Measurements from ENCODE around the gene SLBP. TPM values are rescaled to one million over a fixed set of nuclear protein-coding genes. Genes with fewer than 3 reads are reported as not detected.

The SLBP gene
- total and polyA plus RNA-seq, 2 donors (not counting 1 experiment from before 2014, with no cell fraction given), result 19.4 to 31.8 TPM

DNA sequence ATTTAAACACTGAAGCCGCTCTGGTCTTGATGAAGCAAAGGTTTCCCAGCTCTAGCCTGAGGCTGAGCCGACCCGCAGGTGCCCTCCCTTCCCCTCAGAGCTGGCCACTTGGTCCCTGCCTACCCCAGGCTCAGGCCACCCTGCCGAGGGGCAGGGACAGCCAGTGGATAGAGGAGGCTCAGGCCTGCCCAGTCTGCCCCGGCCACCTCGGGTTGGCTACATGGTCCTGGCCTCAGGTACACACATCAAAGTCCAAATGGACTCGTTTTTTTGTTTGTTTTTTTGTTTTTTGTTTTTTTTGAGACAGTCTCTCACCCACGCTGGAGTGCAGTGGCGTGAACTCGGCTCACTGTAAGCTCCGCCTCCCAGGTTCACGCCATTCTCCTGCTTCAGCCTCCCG is 33.0 kb upstream of the SLBP start:
- H3K27me3 ChIP-seq (replicated peaks in 1 of 4; ENCODE audit: control extremely low read depth in 1 of 4, control insufficient read depth in 3 of 4, insufficient read depth in 4 of 4, low read length in 3 of 4), result peaks cover 0 to 7% (median 0%) of the 10 kb centered on the region in 4 experiments
- H2AFZ ChIP-seq (ENCODE audit: insufficient read depth, low read depth, low read length, poor library complexity, severe bottlenecking), result no peak overlapping the region
- H3K27me3 Mint-ChIP-seq, result no peaks in the 10 kb centered on the region
- CTCF ChIA-PET, result interaction anchor here (1.0 to 6.7 kb wide), 6 partner anchors 10 to 154 kb away, joined by 3 to 120 read pairs (median 6); no protein-coding TSS in a partner anchor
- no peak overlapping the region for H3K4me3 ChIP-seq (ENCODE audit: control extremely low read depth in 1 of 5, extremely low read depth in 1 of 5, insufficient read depth in 1 of 5, low read depth in 2 of 5, low read length in 4 of 5)
- WGBS (ENCODE audit: insufficient coverage), result 95% methylated on average over 10 of the region's 13 CpGs
- H3K36me3 ChIP-seq (replicated peaks in 1 of 2; ENCODE audit: control extremely low read depth in 1 of 2, control insufficient read depth in 1 of 2, extremely low read depth in 1 of 2, insufficient read depth in 2 of 2, low read length in 1 of 2), result peaks cover 0 to 21% of the 10 kb centered on the region in 2 experiments
- POLR2A ChIA-PET, result no interaction called here
- no peaks in the 10 kb centered on the region for H3K9me3 ChIP-seq (ENCODE audit: control extremely low read depth in 1 of 3, control insufficient read depth in 2 of 3, insufficient read depth in 1 of 3, low read length in 2 of 3)
- no peak overlapping the region for H3K4me2 ChIP-seq (replicated peaks; ENCODE audit: low read depth, low read length, poor library complexity, severe bottlenecking)
- H3K4me1 Mint-ChIP-seq, result peaks cover 2% of the 10 kb centered on the region
- no peak overlapping the region for H3K9ac ChIP-seq (ENCODE audit: low read length)
- H3K4me3 Mint-ChIP-seq, result no peak overlapping the region
- no peaks in the 10 kb centered on the region for H3K9me3 Mint-ChIP-seq (ENCODE audit: insufficient read depth)
- TF ChIP-seq, protein P1, sequence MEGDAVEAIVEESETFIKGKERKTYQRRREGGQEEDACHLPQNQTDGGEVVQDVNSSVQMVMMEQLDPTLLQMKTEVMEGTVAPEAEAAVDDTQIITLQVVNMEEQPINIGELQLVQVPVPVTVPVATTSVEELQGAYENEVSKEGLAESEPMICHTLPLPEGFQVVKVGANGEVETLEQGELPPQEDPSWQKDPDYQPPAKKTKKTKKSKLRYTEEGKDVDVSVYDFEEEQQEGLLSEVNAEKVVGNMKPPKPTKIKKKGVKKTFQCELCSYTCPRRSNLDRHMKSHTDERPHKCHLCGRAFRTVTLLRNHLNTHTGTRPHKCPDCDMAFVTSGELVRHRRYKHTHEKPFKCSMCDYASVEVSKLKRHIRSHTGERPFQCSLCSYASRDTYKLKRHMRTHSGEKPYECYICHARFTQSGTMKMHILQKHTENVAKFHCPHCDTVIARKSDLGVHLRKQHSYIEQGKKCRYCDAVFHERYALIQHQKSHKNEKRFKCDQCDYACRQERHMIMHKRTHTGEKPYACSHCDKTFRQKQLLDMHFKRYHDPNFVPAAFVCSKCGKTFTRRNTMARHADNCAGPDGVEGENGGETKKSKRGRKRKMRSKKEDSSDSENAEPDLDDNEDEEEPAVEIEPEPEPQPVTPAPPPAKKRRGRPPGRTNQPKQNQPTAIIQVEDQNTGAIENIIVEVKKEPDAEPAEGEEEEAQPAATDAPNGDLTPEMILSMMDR (IDR thresholded peaks at IDR 0.05), result no peak
- TF ChIP-seq EZH2 (IDR thresholded peaks at IDR 0.05; ENCODE audit: borderline replicate concordance, insufficient read depth, low read depth, low read length, poor library complexity, severe bottlenecking), result no peak
- no peak overlapping the region for H3K27ac ChIP-seq (ENCODE audit: low read length in 2 of 2)
- H4K20me1 ChIP-seq (ENCODE audit: control insufficient read depth, insufficient read depth, low read length, poor library complexity, severe bottlenecking), result no peaks in the 10 kb centered on the region
- ATAC-seq (ENCODE audit: low read depth), result no peak
- intact Hi-C loops (cut with micrococcal nuclease), result no loop called here
- no peaks in the 10 kb centered on the region for H3K79me2 ChIP-seq (ENCODE audit: control insufficient read depth, insufficient read depth, low read length)
- no peak overlapping the region for H3K27ac Mint-ChIP-seq
- H3K4me1 ChIP-seq (ENCODE audit: control insufficient read depth in 2 of 2, insufficient read depth in 2 of 2, low read length in 2 of 2), result peaks cover 3 to 10% of the 10 kb centered on the region in 2 donors
- no peak for DNase-seq

DNA sequence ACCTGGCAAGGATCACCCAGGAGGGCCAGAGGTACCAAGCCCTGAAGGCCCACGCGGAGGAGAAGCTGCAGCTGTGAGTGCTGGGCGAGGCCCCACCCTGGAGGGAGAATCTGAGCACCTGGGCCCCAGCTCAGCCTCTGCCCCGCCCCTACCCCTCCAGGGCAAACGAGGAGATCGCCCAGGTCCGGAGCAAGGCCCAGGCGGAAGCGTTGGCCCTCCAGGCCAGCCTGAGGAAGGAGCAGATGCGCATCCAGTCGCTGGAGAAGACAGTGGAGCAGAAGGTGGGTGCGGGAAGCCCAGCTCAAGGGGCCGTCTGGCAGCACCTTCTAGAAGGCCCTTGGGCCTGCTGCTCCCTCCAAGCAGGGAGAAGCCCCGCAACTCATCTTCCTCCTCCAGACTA is 32.4 kb upstream of the SLBP start:
- ChIA-PET POLR2A (no interaction called here), CTCF (interaction anchor here (1.0 to 6.7 kb wide), 7 partner anchors 10 to 155 kb away, joined by 3 to 120 read pairs (median 4); no protein-coding TSS in a partner anchor)
- H3K4me3 ChIP-seq (ENCODE audit: control extremely low read depth in 1 of 5, extremely low read depth in 1 of 5, insufficient read depth in 1 of 5, low read depth in 2 of 5, low read length in 4 of 5), result no peak overlapping the region
- no peaks in the 10 kb centered on the region for H3K79me2 ChIP-seq (ENCODE audit: control insufficient read depth, insufficient read depth, low read length)
- H2AFZ ChIP-seq (ENCODE audit: insufficient read depth, low read depth, low read length, poor library complexity, severe bottlenecking), result no peak overlapping the region
- Mint-ChIP-seq H3K27me3 (no peaks in the 10 kb centered on the region), H3K4me3 (no peak overlapping the region), H3K27ac (no peak overlapping the region), H3K9me3 (ENCODE audit: insufficient read depth) (no peaks in the 10 kb centered on the region), H3K4me1 (peaks cover under 1% of the 10 kb centered on the region)
- no peaks in the 10 kb centered on the region for H4K20me1 ChIP-seq (ENCODE audit: control insufficient read depth, insufficient read depth, low read length, poor library complexity, severe bottlenecking)
- H3K27me3 ChIP-seq (replicated peaks in 1 of 4; ENCODE audit: control extremely low read depth in 1 of 4, control insufficient read depth in 3 of 4, insufficient read depth in 4 of 4, low read length in 3 of 4), result peaks cover 0 to 7% (median 0%) of the 10 kb centered on the region in 4 experiments
- WGBS (ENCODE audit: insufficient coverage), result 96% methylated on average over 14 of the region's 14 CpGs
- no peak overlapping the region for H3K9ac ChIP-seq (ENCODE audit: low read length)
- peaks cover 0 to 23% of the 10 kb centered on the region in 2 experiments for H3K36me3 ChIP-seq (replicated peaks in 1 of 2; ENCODE audit: control extremely low read depth in 1 of 2, control insufficient read depth in 1 of 2, extremely low read depth in 1 of 2, insufficient read depth in 2 of 2, low read length in 1 of 2)
- DNase-seq (no peak), ATAC-seq (ENCODE audit: low read depth) (no peak)
- intact Hi-C loops (cut with micrococcal nuclease), result no loop called here
- no peak overlapping the region for H3K27ac ChIP-seq (ENCODE audit: low read length in 2 of 2)
- peaks cover 3 to 10% of the 10 kb centered on the region in 2 donors for H3K4me1 ChIP-seq (ENCODE audit: control insufficient read depth in 2 of 2, insufficient read depth in 2 of 2, low read length in 2 of 2)
- H3K4me2 ChIP-seq (replicated peaks; ENCODE audit: low read depth, low read length, poor library complexity, severe bottlenecking), result no peak overlapping the region
- TF ChIP-seq EZH2 (IDR thresholded peaks at IDR 0.05; ENCODE audit: borderline replicate concordance, insufficient read depth, low read depth, low read length, poor library complexity, severe bottlenecking), result no peak
- TF ChIP-seq, protein P1 (IDR thresholded peaks at IDR 0.05), result no peak
- H3K9me3 ChIP-seq (ENCODE audit: control extremely low read depth in 1 of 3, control insufficient read depth in 2 of 3, insufficient read depth in 1 of 3, low read length in 2 of 3), result peaks cover 0 to under 1% (median 0%) of the 10 kb centered on the region in 3 donors

All from B cell (primary cell).